GM18907 (cell line): ENCODE data around the gene CYP2W1.
A peak's percentile ranks its signal among the peaks of the same experiment; 100 is the strongest.

Experiments
- ATAC-seq: cut with Tn5 transposase; IDR thresholded peaks from one replicate; pipeline ENCODE4 v1.9.1; 2021; ENCODE audit warnings: mild to moderate bottlenecking, moderate library complexity; ENCODE audit not compliant: unreplicated experiment

Gene CYP2W1

DNA sequence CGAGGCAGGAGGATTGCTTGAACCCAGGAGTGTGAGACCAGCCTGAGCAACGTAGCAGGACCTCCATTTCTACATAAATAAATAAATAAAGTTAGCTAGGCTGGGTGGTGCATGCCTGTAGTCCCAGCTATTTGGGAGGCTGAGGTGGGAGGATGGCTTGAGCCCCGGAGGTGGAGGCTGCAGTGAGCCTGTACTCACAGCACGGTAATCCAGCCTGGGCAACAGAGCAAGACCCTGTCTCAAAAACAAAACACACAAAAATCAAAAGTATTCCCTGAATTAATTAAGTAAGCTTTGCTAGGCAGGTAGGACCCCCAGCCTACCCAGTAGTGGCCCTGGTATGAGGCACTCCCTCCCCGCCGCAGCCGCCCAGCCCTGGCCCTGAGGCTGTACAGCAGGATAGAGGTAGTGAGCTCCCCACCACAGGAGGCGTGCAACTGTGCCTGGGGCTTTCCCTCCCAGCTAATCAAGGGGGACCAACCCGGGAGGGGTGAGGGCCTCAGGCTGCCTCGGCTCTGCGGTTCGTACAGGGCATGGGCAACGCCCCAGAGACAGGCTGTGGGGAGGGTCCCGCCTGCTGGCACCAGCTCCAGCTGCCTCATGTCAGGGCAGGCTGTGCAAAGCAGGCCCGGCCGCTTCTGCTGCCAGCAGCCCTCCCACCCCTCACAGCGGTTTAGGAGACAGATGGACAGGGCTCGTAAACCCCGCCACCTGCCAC is 1.0 kb upstream of the CYP2W1 start:
- no peak for ATAC-seq

DNA sequence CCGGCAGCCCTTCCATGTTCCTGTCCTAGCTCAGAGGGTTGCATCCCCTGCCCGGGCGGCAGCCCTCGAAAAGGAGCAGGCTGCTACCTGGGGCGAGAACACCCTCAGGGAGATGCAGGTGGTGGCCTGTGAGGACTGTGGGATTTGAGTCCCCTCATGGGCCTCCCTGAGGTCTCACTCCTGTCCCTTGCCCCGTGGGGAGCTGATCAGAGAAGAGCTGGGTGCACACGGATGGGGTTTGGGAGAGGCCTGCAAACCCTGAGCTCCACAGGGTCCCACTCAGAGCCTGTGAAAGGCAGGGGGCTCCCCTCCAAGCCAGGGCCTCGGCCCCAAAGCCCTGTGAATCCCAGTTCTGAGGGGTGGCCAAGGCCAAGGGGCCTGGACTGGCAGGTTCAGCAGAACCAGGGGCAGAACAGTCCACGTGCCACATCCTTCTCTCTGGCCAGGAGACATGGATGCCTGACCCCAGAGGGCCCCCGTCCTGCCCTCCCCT is 424 bp upstream of the CYP2W1 start:
- no peak for ATAC-seq

DNA sequence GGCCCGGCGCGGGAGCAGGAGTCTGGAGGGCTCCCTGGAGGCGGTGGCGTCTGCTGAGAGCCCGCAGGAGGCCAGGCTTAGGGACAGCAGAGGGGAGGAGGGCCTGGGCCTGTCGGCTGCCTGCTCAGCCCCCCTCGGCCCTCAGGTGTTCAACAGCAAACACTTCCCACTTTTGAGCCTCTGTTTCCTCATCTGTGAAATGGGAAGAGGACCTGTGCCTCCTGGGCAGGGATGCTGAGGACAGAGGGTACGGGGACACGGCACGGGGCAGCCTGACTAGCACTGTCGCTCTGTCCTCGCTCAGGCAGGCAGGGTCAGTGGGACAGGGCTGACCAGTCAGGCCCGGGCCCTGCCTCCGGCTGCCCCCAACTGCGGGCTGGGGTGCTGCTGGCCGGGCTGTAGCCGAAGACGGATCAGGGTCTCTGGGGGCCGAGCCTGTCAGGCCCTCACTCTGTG is 663 bp downstream of the CYP2W1 start:
- no peak for ATAC-seq

DNA sequence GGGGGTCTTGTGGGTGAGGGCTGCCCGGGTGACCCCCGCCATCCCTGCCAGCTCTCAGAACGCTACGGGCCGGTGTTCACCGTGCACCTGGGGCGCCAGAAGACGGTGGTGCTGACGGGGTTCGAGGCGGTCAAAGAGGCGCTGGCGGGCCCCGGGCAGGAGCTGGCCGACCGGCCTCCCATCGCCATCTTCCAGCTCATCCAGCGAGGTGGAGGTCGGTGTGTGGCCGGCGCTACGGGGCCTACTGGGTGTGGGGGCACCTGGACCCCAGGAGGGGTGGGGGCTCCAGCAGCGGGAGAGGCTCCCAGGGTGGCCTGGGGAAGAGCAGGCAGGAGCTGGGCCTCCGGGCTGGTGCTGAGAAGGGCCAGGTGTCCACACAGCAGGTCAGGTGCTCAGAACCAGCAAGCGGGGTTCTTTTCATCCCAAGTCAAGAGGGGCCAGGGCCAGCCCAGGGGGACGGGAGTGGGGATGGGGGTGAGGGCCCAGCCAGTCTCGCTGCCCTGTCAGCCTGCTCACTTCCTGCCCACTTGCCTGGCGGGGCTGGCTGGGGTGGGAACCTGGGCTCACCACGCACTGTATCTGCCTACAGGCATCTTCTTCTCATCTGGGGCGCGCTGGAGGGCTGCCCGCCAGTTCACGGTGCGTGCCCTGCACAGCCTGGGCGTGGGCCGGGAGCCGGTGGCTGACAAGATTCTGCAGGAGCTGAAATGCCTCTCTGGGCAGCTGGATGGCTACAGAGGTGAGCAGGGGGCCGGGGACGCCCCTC is 1.6 kb downstream of the CYP2W1 start:
- no peak for ATAC-seq

DNA sequence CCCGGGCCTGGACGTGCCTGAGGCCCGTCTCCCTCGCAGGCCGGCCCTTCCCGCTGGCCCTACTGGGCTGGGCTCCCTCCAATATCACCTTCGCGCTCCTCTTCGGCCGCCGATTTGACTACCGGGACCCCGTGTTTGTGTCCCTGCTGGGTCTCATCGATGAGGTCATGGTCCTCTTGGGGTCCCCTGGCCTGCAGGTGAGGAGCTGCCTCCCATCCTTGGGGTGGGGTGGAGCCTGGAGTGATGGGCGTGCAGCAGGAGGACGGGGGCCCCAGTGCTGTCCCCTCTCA is 2.1 kb downstream of the CYP2W1 start:
- no peak for ATAC-seq

DNA sequence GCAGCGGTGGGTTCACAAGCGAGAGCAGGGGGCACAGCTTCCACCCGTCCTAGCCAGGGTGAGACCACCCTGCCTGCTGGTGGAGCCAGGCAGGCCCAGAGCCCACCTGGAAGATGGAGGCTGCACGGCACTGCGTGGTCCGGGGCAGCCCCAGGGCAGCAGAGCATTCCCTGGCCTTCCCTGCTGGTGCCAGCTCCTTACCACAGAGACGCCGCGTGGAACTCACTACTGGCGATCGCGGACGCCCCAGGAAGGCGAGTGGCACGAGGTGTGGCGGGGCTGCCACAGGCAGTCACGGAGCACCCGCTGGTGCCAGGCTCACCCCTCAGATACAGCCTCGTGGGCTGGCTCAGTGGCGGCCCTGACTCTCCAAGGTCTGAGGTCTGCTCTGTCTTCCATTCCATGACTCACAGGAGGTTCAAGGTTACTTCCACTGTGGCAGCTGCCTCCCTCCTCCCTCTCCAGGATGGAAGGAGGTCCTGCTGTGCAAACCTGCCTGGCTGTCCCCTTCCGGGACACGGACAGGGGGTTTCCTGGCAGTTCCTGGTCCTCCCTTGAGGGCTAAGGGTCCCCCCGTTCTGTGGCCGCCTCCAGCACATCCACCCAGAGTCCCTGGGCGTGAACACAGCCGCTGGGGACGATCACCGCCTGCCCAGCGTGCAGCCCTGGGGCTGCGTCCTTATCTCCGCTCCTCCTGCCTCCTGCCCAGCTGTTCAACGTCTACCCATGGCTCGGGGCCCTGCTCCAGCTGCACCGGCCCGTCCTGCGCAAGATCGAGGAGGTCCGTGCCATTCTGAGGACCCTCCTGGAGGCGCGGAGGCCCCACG is 3.1 kb downstream of the CYP2W1 start:
- ATAC-seq: no peak

DNA sequence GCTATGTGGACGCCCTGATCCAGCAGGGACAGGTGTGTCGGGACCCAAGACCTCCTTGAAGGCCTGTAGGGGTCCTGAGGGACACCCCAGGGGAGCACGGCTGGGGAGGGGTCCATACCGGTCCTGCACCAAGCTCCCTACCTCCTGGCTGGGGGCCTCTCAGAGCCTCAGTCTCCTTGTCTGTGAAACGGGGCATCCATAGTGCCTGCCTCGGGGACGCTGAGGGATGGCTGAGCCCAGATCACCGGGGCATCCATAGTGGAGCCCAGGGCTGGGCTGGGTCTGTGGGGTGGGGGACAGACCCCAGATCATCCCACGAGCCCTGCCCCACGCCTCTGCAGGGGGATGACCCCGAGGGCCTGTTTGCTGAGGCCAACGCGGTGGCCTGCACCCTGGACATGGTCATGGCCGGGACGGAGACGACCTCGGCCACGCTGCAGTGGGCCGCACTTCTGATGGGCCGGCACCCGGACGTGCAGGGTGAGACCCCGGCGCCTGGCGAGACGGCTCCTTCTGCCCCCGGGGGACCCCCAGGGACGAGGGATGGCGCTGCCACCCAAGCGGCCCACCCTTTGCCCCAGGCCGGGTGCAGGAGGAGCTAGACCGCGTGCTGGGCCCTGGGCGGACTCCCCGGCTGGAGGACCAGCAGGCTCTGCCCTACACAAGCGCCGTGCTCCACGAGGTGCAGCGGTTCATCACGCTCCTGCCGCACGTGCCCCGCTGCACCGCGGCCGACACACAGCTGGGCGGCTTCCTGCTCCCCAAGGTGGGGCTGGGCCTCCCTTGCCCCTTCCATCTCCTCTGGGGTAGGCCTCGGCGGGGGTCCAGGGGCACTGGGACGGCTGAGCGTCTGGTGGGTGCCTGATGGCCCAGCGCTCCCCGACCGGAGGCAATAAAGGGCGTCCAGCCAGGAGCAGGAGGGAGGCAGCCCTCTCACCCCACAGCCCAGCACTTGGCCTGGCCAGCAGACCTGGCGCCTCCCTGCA is 4.1 kb downstream of the CYP2W1 start:
- no peak for ATAC-seq

DNA sequence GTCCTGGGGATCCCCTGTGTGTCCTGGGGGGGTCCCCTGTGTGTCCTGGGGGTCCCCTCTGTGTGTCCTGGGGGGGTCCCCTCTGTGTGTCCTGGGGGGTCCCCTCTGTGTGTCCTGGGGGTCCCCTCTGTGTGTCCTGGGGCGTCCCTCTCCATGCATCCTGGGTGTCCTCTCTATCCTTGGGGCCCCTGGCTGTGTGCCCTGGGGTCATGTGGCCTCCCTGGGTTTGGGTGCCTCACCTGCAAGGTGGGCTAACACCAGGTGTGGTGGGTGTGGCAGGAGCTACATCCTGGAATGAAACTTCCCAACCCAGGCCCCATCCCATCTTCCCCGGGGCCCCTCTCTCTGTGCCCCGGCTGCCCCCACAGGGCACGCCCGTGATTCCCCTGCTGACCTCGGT is 4.9 kb downstream of the CYP2W1 start:
- no peak for ATAC-seq

DNA sequence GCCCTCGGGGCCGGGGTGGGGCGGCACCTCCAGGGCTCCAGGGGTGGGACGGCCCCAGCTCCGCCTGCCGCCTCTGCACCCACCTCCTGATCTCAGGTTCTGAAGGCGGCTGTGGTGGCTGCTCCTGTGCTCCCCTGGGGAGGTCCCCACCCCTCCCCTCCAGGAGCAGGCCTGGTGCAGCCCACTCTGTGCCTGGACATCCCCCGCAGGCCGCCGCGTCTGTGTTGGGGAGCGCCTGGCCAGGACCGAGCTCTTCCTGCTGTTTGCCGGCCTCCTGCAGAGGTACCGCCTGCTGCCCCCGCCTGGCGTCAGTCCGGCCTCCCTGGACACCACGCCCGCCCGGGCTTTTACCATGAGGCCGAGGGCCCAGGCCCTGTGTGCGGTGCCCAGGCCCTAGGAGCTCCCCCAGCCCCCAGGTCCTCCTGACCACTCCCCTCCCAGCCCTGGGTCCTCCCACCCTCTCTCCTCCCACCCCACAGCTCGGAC is 5.5 kb downstream of the CYP2W1 start:
- no peak for ATAC-seq

DNA sequence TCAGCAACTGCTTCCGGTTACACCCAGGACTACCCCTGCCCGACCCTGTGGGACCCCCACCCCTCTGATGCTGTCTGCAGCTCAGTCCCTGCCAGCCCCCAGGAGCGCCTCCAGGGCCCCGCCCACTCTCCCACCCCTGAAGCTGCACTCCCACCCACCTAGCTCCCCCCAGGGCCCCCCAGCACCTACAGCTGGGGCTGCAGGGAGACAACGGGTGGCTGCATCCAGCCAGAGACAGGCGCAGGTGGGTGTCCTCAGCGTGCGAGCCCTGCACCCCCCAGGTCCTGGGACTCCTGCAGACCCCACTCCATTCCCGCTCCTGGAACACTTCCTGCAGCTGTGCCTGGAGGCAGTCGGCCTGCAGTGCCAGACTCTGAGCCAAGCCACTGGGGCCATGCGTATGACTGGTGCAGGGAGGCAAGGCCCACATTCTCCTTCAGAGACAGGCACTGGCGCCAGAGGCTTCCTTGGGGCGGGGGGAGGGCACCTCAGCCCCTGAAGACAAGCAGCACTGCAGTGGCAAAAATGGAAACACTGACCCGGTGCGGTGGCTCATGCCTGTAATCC is 6.1 kb downstream of the CYP2W1 start:
- no peak for ATAC-seq

DNA sequence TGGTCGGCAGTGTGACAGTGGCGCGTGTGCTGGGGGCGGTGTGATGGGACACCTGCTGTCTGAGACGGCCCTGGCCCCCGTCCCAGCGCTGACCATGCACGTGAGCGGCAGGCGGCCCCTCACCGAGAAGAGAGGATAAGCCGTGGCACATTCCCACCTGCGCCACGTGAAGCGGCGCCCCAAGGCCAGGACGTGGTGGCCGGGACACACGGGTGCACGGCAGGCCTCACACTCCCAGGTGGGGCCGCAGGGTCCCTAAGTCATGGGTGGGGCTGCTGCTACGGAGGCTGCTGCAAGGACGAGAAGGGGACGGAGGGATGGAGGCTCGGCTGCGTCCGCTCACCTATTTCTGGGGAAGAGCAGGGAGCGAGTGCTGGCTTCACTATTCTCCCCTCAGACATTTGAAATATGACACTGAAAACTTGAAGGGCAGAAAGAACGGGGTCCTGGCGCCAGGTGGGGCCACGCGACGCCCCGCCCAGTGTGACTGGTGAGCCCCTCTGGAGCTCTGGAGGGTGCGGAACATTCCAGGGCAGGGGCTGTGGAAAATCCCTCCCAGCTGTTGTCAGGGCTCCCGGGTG is 7.5 kb downstream of the CYP2W1 start:
- no peak for ATAC-seq

DNA sequence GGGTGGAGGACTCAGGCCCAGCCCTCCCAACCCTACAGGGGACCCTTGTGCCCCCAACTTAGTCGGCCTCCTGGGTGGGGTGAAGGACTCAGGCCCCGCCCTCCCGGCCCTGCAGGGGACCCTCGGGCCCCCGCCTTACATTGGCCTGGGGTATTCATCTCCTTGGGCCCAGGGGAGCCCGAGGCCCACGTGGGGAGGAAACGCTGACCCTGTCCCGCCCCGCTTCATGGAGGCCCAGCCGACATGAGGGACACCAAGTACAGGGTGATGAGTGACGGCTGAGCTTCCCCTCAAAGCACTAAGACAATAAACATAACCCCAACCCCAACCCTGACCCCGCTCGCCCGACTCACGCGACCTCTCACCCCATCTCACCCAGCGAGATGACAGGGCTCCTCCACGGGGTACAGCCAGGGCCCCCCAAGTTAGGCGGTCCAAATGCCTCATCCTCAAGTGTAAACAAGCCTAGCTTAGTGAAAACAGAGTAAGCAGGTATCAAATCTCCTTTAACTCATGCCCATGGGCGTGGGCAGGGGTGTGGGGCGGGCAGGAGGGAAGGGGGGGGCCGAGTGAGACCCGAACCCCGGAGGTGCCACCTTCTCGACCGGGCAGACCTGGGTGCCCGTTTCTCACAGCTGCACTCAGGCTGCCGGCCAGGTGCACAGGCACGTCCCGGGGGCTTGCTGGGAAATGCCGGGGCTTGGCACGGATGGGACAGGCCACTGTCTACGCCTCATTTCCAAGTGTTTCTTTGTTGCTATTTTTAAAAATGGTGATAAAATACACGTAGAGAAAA is 8.2 kb downstream of the CYP2W1 start:
- no peak for ATAC-seq

DNA sequence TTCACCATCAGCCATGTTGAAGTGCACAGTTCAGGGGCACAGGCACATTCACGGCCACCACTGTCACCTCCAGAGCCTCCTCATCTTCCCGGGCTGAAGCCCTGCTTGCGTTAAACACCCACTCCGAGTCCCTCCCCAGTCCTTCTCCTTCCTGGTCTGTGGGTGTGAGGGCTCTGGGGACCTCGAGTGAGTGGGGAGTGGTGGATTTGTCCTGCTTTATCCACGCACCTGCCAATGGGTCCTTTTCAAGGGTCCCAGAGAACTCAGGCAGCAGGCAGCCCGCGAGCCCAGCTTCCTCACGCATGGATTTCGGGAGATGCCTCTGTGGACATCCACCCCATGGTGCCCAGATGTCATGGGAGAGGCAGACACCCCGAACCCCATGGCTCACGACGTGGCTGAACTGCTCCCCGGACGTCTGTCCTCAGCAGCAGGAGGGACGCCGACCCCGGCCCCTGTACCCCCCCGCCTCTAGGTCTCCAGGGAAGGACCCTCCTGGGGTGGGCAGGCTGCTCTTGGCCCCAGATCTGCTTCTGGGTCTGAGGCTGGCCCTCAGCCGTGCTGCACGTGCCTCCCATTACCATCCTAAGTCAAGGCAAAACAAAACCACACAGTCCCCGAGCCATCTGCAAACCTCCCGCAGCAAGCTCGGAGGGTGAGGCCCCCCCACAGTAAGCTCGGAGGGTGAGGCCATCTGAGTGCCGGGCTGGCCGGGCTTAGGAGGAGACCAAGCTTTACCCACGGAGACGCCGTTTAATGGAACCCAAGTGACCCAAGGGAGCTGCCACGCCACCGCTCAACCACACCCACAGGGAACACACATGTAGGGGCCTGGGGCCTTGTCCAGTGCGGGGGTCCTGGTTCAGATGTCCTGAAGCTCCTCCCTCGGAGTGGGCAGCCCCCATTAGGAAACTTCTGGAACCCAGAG is 9.0 kb downstream of the CYP2W1 start:
- ATAC-seq: no peak

DNA sequence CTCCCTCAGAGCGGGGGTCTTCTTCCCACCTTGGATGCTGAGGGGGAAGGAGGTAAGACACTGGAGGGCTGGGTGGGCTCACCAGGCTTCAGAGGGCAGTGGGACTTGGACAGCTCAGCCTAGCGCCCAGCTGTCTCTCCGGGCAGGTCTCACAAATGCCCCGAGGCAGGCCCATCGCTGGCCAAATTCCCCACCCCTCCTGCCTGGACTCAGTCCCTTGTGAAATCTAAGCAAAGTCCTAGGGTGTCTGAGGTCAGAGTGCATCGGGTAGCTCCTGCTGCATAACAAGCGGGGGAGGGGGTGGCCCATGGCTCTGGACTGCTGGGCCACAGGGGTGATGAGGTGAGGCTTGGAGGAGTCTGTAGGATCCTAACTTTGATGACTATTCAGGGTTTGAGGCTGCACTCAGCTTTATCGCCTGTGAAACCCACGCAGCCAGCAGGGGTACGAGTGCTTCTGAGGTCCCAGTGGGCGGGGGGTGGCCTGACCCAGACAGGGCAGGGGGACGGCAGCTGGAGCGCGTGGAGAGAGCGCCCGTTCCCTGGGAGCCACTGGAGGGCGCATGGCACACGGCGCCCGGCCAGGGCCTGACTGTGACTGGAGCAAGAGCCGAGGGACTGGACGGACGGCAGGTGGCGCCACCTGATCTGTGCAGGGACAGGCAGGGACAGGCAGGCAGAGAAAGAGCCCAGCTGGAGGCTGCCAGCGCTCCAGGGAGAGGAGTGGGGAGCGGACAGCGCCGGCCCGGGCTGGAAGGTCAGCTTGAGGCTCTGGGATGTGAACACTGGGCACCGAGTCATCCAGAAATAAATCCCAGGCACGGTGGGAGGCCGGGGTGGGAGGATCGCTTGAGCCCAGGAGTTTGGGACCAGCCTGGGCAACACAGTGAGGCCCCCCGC is 10.0 kb downstream of the CYP2W1 start:
- ATAC-seq: peak; percentile 73

DNA sequence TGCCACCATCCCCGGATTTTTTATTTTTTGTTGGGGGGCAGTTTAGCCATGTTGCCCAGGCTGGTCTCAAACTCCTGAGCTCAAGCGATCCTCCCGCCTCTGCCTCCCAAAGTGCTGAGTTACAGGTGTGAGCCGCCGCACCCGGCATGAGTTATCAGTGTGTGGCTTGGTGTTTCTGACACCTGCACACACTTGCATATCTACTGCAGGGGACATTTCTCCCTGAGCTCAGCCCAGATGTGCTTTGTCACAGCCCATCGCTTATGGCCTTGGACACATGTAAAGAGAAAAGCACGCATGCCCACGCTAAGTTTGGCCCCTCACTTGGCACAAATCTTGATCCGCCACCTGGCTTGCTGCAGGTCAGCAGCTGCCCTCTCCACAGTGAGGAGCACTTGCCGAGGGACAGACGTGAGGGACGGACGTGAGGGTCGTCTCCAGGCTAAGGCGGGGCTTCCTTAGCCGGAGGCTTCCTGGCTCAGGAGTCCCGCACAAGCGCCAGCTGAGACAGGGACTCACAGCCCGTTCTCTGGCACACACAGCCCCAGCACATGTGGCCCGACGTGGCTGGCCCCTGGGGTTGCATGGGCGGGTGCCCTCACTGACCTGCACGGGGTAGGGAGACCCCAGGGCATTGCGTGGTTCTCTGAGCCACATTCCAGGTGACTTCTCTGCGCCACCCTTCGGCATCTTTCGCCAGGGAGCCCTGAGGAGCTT is 11.8 kb downstream of the CYP2W1 start:
- no peak for ATAC-seq

DNA sequence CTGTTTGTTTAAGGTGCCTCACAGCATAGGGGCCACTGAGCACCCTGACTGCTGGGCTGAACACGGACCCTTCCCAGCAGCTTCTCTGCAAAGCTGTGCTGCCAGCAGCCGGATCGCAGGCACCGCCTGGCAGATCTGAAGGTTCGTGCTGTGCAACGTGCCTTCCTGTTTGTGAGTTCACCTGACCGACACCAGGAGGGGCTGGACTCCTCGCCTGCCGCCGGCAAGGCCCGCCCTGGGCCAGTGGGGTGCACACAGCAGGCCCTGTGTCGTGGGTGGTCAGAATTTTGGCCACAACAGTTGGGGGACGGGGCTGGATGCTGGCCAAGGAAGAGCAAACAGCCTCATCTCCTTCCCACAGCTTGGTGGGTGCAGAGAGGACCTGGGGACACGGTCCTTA is 12.6 kb downstream of the CYP2W1 start:
- no peak for ATAC-seq
